ENCODE results near the gene UCK2. TPM values are rescaled to one million over a fixed set of nuclear protein-coding genes. Genes with fewer than 3 reads are reported as not detected.

Gene UCK2
- total and polyA plus RNA-seq, 2 of the 8 experiments (the other 6 are each of a cell fraction or from before 2014, with no cell fraction given), result 103 to 109 TPM

- H3K9me3 ChIP-seq (ENCODE audit: insufficient read depth in 2 of 2, low read depth in 1 of 2, low read length in 1 of 2), result no peaks in the 10 kb centered on the region
- H3K9ac ChIP-seq (replicated peaks in 1 of 4; ENCODE audit: extremely low read depth in 1 of 4, low read depth in 3 of 4, low read length in 3 of 4), result no peak overlapping the region
- no peak overlapping the region for H3K14ac ChIP-seq (ENCODE audit: insufficient read length)
- H3K23me2 ChIP-seq (ENCODE audit: low read depth, low read length), result no peaks in the 10 kb centered on the region
- H4K20me1 ChIP-seq (replicated peaks in 1 of 2; ENCODE audit: control insufficient read depth in 1 of 2, insufficient read depth in 2 of 2, low read length in 2 of 2), result no peaks in the 10 kb centered on the region
- no peak overlapping the region for H3K23ac ChIP-seq (ENCODE audit: insufficient read length)
- no peak overlapping the region for H2BK120ac ChIP-seq (replicated peaks; ENCODE audit: low read depth, low read length)
- FAIRE-seq (no peak), DNase-seq (ENCODE audit: low read depth in 1 of 2, low spot score in 2 of 2) (no peak)
- H3K36me3 ChIP-seq (ENCODE audit: control insufficient read depth in 2 of 4, insufficient read depth in 4 of 4, low read length in 3 of 4), result no peaks in the 10 kb centered on the region
- H3K27me3 ChIP-seq (replicated peaks in 1 of 4; ENCODE audit: control insufficient read depth in 3 of 4, extremely low read depth in 1 of 4, insufficient read depth in 3 of 4, low read length in 3 of 4), result no peaks in the 10 kb centered on the region
- no peak overlapping the region for H2BK5ac ChIP-seq (ENCODE audit: low read depth, low read length)
- no peak overlapping the region for H2AFZ ChIP-seq (ENCODE audit: low read length)
- no peaks in the 10 kb centered on the region for H3K79me2 ChIP-seq (ENCODE audit: control insufficient read depth in 1 of 2, insufficient read depth in 2 of 2, low read length in 2 of 2)
- H3K18ac ChIP-seq (ENCODE audit: extremely low read depth, low read length), result no peak overlapping the region
- no peak for TF ChIP-seq CHD1 (IDR thresholded peaks at IDR 0.05; ENCODE audit: low read depth, low read length)
- H3K4ac ChIP-seq (replicated peaks; ENCODE audit: insufficient read length, low read depth, low read length), result no peak overlapping the region
- H2BK12ac ChIP-seq (ENCODE audit: low read depth, low read length), result no peak overlapping the region
- H4K91ac ChIP-seq (replicated peaks; ENCODE audit: insufficient read length, low read length), result no peak overlapping the region
- 87% methylated on average over 9 of the region's 13 CpGs; no CpG with 5 or more reads in 1 of the 2 experiments for WGBS, 2 experiments (ENCODE audit: extremely low coverage in 1 of 2, insufficient coverage in 1 of 2, insufficient read length in 1 of 2, insufficient replicate concordance in 2 of 2, low coverage in 1 of 2, low lambda C conversion rate in 2 of 2, missing lambda C conversion rate in 1 of 2)
- no peaks in the 10 kb centered on the region for H3K79me1 ChIP-seq (ENCODE audit: low read depth, low read length)
- H3K56ac ChIP-seq (replicated peaks; ENCODE audit: insufficient read length, low read depth, low read length), result no peak overlapping the region
- CTCF ChIA-PET (ENCODE audit: partially characterized antibody), result interaction anchor here (0.6 kb wide), 2 partner anchors 205 to 618 kb away, joined by 3 read pairs; no protein-coding TSS in a partner anchor
- H3K4me2 ChIP-seq (ENCODE audit: insufficient read depth in 1 of 2, low read depth in 2 of 2, low read length in 2 of 2), result no peak overlapping the region
- H3K27ac ChIP-seq (ENCODE audit: low read depth, low read length), result no peak overlapping the region
- no peak overlapping the region for H2BK15ac ChIP-seq (ENCODE audit: low read length)
- no peak overlapping the region for H4K8ac ChIP-seq (ENCODE audit: extremely low read depth, insufficient read depth, low read length)
- H4K5ac ChIP-seq (ENCODE audit: insufficient read length, low read depth, low read length), result no peak overlapping the region
- POLR2A ChIA-PET (ENCODE audit: partially characterized antibody), result interaction anchor here (1.1 to 2.4 kb wide), 2 partner anchors 9 to 12 kb away, joined by 4 to 12 read pairs; no protein-coding TSS in a partner anchor
- no peak overlapping the region for H2AK5ac ChIP-seq (ENCODE audit: low read depth, low read length)
- no peaks in the 10 kb centered on the region for H3K4me1 ChIP-seq (replicated peaks in 1 of 4; ENCODE audit: control insufficient read depth in 3 of 4, insufficient read depth in 4 of 4, low read length in 3 of 4)
- no peak overlapping the region for H3K4me3 ChIP-seq (ENCODE audit: extremely low read depth in 1 of 4, insufficient read depth in 2 of 4, low read depth in 3 of 4, low read length in 4 of 4)
- H2BK20ac ChIP-seq (ENCODE audit: low read length), result no peak overlapping the region
Measured at GRCh38 chr1:165816826-165817497, 10.5 kb upstream of the UCK2 start.

Data from H1 (cell line).